HepG2 (cell line): ENCODE results near the gene SPAG9. TPM values are rescaled to one million over a fixed set of nuclear protein-coding genes. Genes with fewer than 3 reads are reported as not detected.

Source experiments
- KLF11 ChIP-seq: IDR thresholded peaks from 2 replicates; pipeline ENCODE4 v1.6.1; 2016; ENCODE audit warnings: missing compliant biosample characterization
- NFE2 ChIP-seq: sonication (generic); formaldehyde crosslinking; IDR thresholded peaks from 2 replicates; pipeline ENCODE4 v1.4.0; 2020; ENCODE audit warnings: missing genetic modification reagents
- PHF8 ChIP-seq: sonication (generic); formaldehyde crosslinking; IDR thresholded peaks from 2 replicates; pipeline ENCODE4 v1.5.0; 2020; ENCODE audit warnings: missing genetic modification reagents
- ZNF263 ChIP-seq: sonication (generic); formaldehyde crosslinking; IDR thresholded peaks from 2 replicates; pipeline ENCODE4 v1.4.0; 2020; ENCODE audit warnings: missing genetic modification reagents
- ZNF3 ChIP-seq: IDR thresholded peaks from 2 replicates; pipeline ENCODE4 v1.7.0; 2017; ENCODE audit warnings: inconsistent platforms
- ZNF441 ChIP-seq: sonication (generic); formaldehyde crosslinking; IDR thresholded peaks from 2 replicates; pipeline ENCODE4 v1.7.0; 2021; ENCODE audit warnings: missing genetic modification reagents, borderline replicate concordance
- ZNF563 ChIP-seq: sonication (generic); formaldehyde crosslinking; IDR thresholded peaks from 2 replicates; pipeline ENCODE4 v1.8.0; 2022; ENCODE audit warnings: mild to moderate bottlenecking, moderate library complexity, missing genetic modification reagents
- ZNF777 ChIP-seq: sonication (generic); formaldehyde crosslinking; IDR thresholded peaks from 2 replicates; pipeline ENCODE4 v1.4.0; 2020; ENCODE audit warnings: missing genetic modification reagents
- ZNF878 ChIP-seq: sonication (generic); formaldehyde crosslinking; IDR thresholded peaks from 2 replicates; pipeline ENCODE4 v1.8.1; 2023; ENCODE audit warnings: mild to moderate bottlenecking, missing genetic modification reagents, moderate library complexity
- polyA plus RNA-seq, 8 experiments: library from polyadenylated mRNA; depleted of rRNA in 3 of 8; stranded (reverse) in 7 of 8; unstranded in 1 of 8; fragments of >200 nt; fragmentation: Illumina TruSeq in 4 of 8; extraction: Trizol in 4 of 8; gene quantifications; 2 replicates each; pipeline versions ENCODE4 v1.2.1 to v1.2.3, GENCODE V29; 2011 to 2016; ENCODE audit warnings: low read depth in 4 of 8, missing spikeins in 1 of 8, mixed read lengths in 1 of 8; ENCODE audit not compliant: insufficient read depth in 1 of 8
- total RNA-seq, 5 experiments: library from RNA; depleted of rRNA; stranded (reverse); fragments of >200 nt; fragmentation: Illumina TruSeq; extraction: Trizol; gene quantifications; 2 replicates each; pipeline ENCODE4 v1.2.3, GENCODE V29; 2016; ENCODE audit warnings: low read depth in 1 of 5
- TF ChIP-seq, protein P1 (sequence below): sonication (generic); formaldehyde crosslinking; IDR thresholded peaks from 2 replicates; pipeline ENCODE4 v1.5.1; 2020; ENCODE audit warnings: mild to moderate bottlenecking, missing genetic modification reagents, moderate library complexity
- TF ChIP-seq, protein P2 (sequence below): IDR thresholded peaks from 2 replicates; pipeline ENCODE4 v1.6.1; 2016; ENCODE audit warnings: low read depth
- TF ChIP-seq, protein P3 (sequence below): IDR thresholded peaks from 2 replicates; pipeline ENCODE4 v1.6.1; 2018; ENCODE audit warnings: missing genetic modification reagents

Gene SPAG9
- total and polyA plus RNA-seq, 2 of the 13 experiments (the other 11 are each of a cell fraction or from before 2014, with no cell fraction given): 43.2 to 78.6 TPM

DNA sequence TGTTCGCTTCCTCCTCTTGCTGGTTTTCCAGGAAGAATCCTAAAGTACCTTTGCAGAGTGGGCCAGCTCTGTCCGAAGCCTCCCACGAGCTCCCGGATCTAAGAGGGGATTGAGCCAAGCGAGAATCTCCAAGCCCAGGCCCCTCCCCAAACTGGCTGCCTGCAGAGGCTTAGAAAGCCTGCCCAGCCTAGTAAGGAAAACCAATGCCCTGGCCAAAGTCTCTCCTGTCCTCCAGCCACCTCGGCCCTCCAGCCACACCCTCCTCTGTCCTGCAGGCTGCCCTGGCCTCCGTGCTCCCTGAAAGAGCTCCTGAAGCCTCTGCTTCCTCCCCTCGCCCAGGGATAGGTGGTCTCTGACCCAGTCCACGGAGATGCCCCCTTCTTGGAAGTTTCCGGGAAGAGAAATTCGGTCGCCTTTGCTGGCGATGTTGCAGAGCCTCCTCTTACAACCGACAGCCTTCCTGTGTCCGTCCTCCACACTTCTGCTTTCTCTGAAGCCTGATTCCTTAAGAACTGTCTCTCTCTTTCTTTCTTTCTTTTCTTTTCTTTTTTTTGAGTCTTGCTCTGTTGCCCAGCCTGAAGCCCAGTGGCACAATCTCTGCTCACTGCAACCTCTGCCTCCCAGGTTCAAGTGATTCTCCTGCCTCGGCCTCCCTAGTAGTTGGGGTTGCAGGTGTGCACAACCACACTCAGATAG lies 199.6 kb downstream of the SPAG9 start (continued):
- TF ChIP-seq, protein P1, sequence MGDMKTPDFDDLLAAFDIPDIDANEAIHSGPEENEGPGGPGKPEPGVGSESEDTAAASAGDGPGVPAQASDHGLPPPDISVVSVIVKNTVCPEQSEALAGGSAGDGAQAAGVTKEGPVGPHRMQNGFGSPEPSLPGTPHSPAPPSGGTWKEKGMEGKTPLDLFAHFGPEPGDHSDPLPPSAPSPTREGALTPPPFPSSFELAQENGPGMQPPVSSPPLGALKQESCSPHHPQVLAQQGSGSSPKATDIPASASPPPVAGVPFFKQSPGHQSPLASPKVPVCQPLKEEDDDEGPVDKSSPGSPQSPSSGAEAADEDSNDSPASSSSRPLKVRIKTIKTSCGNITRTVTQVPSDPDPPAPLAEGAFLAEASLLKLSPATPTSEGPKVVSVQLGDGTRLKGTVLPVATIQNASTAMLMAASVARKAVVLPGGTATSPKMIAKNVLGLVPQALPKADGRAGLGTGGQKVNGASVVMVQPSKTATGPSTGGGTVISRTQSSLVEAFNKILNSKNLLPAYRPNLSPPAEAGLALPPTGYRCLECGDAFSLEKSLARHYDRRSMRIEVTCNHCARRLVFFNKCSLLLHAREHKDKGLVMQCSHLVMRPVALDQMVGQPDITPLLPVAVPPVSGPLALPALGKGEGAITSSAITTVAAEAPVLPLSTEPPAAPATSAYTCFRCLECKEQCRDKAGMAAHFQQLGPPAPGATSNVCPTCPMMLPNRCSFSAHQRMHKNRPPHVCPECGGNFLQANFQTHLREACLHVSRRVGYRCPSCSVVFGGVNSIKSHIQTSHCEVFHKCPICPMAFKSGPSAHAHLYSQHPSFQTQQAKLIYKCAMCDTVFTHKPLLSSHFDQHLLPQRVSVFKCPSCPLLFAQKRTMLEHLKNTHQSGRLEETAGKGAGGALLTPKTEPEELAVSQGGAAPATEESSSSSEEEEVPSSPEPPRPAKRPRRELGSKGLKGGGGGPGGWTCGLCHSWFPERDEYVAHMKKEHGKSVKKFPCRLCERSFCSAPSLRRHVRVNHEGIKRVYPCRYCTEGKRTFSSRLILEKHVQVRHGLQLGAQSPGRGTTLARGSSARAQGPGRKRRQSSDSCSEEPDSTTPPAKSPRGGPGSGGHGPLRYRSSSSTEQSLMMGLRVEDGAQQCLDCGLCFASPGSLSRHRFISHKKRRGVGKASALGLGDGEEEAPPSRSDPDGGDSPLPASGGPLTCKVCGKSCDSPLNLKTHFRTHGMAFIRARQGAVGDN (CRISPR knock-in tag): peak; percentile 38; the same call in 1 of the 2 replicates
- no peak for TF ChIP-seq ZNF3
- TF ChIP-seq ZNF263 (CRISPR knock-in tag): peak; percentile 96
- TF ChIP-seq ZNF441 (CRISPR knock-in tag): no peak
- TF ChIP-seq, protein P2, sequence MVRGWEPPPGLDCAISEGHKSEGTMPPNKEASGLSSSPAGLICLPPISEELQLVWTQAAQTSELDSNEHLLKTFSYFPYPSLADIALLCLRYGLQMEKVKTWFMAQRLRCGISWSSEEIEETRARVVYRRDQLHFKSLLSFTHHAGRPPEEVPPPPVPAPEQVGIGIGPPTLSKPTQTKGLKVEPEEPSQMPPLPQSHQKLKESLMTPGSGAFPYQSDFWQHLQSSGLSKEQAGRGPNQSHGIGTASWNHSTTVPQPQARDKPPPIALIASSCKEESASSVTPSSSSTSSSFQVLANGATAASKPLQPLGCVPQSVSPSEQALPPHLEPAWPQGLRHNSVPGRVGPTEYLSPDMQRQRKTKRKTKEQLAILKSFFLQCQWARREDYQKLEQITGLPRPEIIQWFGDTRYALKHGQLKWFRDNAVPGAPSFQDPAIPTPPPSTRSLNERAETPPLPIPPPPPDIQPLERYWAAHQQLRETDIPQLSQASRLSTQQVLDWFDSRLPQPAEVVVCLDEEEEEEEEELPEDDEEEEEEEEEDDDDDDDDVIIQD (CRISPR knock-in tag): no peak
- TF ChIP-seq, protein P3, sequence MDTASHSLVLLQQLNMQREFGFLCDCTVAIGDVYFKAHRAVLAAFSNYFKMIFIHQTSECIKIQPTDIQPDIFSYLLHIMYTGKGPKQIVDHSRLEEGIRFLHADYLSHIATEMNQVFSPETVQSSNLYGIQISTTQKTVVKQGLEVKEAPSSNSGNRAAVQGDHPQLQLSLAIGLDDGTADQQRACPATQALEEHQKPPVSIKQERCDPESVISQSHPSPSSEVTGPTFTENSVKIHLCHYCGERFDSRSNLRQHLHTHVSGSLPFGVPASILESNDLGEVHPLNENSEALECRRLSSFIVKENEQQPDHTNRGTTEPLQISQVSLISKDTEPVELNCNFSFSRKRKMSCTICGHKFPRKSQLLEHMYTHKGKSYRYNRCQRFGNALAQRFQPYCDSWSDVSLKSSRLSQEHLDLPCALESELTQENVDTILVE: no peak
- no peak for TF ChIP-seq ZNF878 (CRISPR knock-in tag)
- TF ChIP-seq KLF11 (CRISPR knock-in tag): no peak
- TF ChIP-seq NFE2 (CRISPR knock-in tag): no peak
- no peak for TF ChIP-seq PHF8
- peak; percentile 59; the same call in 1 of the 2 replicates for TF ChIP-seq ZNF563 (CRISPR knock-in tag)
- no peak for TF ChIP-seq ZNF777
